Stimulated activated naive B cell treated with anti-CD40 and anti-IgM and Interleukin-4, amounts not matched to agents 10 μg/mL and 1 μg/mL and 100 μg/mL, for 72 hours (primary cell): ENCODE results near the gene TFF1.

Source experiments
- ATAC-seq, 2 donors: fragments of 150-1000 bp; cut with Tn5 transposase; replicated peaks; 2 replicates each; pipeline ENCODE4 v1.10.0; 2021; ENCODE audit warnings: moderate library complexity in 1 of 2
- DNase-seq: peaks from one replicate; pipeline ENCODE4 v3.0.0; 2021
- H3K27ac Mint-ChIP-seq: one replicate; pipeline ENCODE4 v1.8.0; 2022; ENCODE audit warnings: mild to moderate bottlenecking, mixed read lengths
- H3K27me3 Mint-ChIP-seq, 2 donors: one replicate each; pipeline ENCODE4 v1.8.0; 2022; ENCODE audit warnings: mixed read lengths in 2 of 2
- H3K36me3 Mint-ChIP-seq, 2 donors: one replicate each; pipeline ENCODE4 v1.8.0; 2022; ENCODE audit warnings: mixed read lengths in 2 of 2, mild to moderate bottlenecking in 1 of 2
- H3K4me1 Mint-ChIP-seq, 2 donors: one replicate each; pipeline ENCODE4 v1.8.0; 2022; ENCODE audit warnings: mixed read lengths in 2 of 2, mild to moderate bottlenecking in 1 of 2
- H3K4me3 Mint-ChIP-seq, 2 donors: one replicate each; pipeline ENCODE4 v1.8.0; 2022; ENCODE audit warnings: mild to moderate bottlenecking in 2 of 2, mixed read lengths in 2 of 2, moderate library complexity in 1 of 2
- H3K9me3 Mint-ChIP-seq, 2 donors: one replicate each; pipeline ENCODE4 v1.8.0; 2022; ENCODE audit warnings: mixed read lengths in 2 of 2, mild to moderate bottlenecking in 1 of 2

The TFF1 gene

DNA sequence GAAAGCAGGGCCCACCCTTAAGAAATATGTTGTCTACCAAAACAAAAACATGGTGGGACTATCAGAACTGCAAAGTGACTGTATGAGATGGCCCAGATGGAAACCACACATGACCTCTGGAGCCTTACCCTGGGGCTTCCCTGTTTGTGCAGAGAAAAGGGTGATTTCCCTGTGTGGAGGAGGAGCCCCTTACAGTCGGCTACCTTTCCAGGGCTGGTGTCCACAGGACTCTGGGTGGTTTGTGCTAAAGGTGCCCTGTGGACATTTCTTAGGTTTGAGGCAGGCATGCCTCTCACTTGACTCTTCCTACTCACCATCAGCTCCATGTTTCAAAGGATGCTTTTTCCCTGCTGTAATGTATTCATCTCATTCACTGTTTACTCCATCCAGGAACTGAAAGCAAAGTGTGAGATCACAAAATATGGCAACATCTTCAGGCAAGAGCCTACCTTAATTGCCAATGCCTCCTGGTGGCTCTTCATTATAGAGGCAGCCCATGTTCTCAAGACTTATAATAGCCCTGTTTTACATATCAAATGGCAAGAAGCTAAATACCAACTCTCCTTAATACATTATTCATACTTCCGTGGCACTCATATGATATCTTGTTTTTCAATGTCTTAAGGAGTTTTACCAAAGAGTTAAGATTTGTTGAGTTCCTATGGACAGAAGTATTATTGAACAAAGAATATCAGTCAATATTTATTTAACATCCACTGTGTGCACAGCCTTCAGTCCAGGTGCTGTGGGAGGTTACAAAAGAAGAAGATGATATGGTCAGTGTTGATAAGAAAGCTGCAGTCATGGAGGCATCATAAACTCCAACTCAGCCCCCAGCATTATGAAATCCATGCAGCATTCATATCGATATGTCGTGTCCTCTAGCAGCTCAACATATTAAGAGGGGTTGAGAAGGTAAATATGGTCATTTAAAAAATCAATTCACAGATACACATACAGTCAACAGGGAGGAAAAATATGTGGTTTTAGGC, 35.7 kb downstream of the TFF1 start:
- ATAC-seq (peak; percentile 79 to 92), DNase-seq (peak; percentile 9)
- Mint-ChIP-seq H3K4me3 (no peak overlapping the region), H3K9me3 (peaks cover 6 to 18% of the 10 kb centered on the region in 2 donors), H3K4me1 (peaks cover 5 to 9% of the 10 kb centered on the region in 2 donors), H3K36me3 (peaks cover 5 to 13% of the 10 kb centered on the region in 2 donors), H3K27me3 (peaks cover 18 to 20% of the 10 kb centered on the region in 2 donors), H3K27ac (no peak overlapping the region)

DNA sequence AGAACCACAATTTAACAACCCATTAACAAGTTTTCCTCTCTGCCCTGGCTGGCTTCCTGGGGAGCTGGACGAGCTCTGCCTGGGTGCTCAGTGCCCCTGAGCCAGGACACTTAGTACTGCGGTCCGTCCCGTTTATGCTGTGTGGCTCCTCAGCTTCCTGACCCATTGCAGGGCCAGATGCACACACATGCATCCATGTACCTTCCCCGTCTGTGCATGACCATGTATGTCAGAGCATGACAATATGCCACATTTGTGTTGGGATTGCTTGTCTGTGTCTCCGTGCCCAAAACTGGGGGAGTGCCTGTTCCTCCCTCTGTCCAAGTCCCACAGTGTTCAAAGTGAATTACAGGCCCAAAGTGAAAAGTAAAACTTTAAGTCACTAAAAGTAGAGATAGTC, 41.4 kb downstream of the TFF1 start:
- no peak for DNase-seq
- no peak for ATAC-seq
- Mint-ChIP-seq H3K27ac (no peak overlapping the region), H3K4me1 (peaks cover 1 to 9% of the 10 kb centered on the region in 2 donors), H3K9me3 (peaks cover 0 to 1% of the 10 kb centered on the region in 2 donors), H3K4me3 (no peak overlapping the region), H3K27me3 (peaks cover 20 to 44% of the 10 kb centered on the region in 2 donors), H3K36me3 (no peaks in the 10 kb centered on the region)

DNA sequence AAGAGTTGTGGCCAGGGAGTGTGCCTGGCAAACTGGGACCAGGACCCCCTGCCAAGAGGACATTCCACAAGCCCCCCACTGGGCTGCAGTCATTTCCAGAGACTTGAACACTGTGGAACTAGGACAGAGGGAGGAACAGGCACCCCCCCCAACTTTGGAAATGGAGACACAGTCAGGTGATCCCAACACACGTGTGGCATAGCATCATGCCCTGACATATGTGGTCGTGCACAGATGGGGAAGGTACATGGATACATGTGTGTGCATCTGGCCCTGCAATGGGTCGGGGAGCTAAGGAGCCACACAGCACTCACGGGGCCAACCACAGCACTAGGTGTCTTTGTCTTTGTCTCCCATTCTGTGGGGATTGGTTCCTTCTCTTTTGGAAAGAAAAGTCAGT, 44.5 kb downstream of the TFF1 start:
- DNase-seq: no peak
- Mint-ChIP-seq H3K27me3 (peaks cover 20 to 44% of the 10 kb centered on the region in 2 donors), H3K9me3 (no peaks in the 10 kb centered on the region), H3K4me1 (peaks cover 10 to 33% of the 10 kb centered on the region in 2 donors), H3K27ac (no peak overlapping the region), H3K4me3 (no peak overlapping the region), H3K36me3 (no peaks in the 10 kb centered on the region)
- ATAC-seq: no peak

DNA sequence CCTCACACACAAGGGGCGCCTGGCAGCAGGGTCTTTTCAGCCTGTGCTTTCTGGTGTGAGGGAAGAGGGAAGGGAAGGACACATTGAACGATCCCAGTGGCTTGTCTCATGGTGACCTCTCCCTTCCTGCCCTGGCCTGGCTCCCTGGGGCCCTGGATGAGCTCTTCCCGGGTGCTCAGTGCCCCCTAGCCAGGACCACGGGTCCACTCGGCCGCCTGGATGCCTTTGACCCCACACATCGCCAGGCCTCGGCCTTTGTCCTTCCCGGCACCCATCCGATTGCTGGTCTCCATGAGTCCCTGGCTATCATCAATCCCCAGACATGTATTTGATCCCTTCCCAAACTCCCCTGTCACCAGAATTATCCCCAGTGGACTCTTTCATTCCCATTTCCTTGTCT, 45.1 kb downstream of the TFF1 start:
- DNase-seq (no peak), ATAC-seq (no peak)
- H3K9me3 Mint-ChIP-seq: no peaks in the 10 kb centered on the region
- H3K4me3 Mint-ChIP-seq: no peak overlapping the region
- H3K4me1 Mint-ChIP-seq: peaks cover 10 to 33% of the 10 kb centered on the region in 2 donors
- H3K27me3 Mint-ChIP-seq: peaks cover 20 to 44% of the 10 kb centered on the region in 2 donors
- H3K27ac Mint-ChIP-seq: peak overlapping the region; percentile 20
- H3K36me3 Mint-ChIP-seq: no peaks in the 10 kb centered on the region

DNA sequence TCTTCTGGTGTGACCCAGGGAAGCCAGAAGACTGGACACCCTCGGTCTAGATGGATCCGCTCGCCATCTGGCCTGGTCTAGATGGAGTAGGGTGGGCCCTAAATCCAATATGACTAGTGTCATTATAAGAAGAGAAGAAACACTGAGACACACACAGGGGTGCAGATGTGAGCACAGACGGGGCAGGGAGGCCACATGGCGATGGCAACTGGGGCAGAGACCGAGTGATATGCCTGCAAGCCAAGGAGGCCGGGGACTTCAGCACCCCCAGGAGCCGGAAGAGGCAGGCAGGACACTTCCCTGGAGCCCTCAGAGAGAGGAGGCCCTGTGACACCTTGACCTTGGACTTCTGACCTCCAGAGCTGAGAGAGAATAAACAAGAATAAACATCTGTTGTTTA, 45.5 kb downstream of the TFF1 start:
- peak overlapping the region; percentile 38 for H3K27ac Mint-ChIP-seq
- no peak for ATAC-seq

DNA sequence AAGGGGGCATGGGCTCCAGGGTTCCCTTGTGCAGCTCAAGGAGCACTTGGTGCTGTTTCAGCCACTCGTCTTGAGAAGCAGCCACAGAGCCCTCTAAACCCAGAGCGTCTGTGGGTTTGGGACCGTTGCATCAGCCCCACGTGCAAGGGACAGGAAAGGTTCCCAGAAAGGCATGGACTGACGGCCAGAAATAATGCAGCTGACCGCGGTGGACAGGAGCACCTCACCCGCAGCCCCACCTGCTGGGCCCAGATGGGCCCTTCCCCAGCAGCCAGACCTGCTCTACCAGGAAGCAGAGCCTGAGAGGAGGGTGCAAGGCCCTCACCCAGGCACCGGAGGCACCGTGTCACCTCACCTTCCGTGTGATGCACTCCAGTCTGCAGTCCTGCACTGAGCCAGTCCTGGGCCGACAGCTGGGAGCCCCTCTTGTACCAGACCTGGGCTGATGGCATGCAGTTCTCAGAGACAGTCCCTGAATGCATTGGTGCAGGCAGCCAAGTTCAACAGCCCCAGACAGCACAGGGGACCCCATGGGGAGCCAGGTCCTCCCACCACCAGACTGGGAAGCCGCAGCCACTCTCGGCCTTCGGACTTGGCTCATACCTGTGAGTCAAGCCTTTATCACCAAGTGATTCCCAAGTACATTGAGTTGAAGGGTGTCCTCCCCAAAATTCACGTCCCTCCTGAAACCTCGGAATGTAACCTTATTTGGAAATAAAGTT, 46.3 kb downstream of the TFF1 start:
- DNase-seq: no peak
- peak; percentile 20 to 33 for ATAC-seq
- Mint-ChIP-seq H3K27ac (peak overlapping the region; percentile 79), H3K9me3 (no peaks in the 10 kb centered on the region), H3K27me3 (peaks cover 15 to 36% of the 10 kb centered on the region in 2 donors), H3K4me1 (peaks cover 10 to 33% of the 10 kb centered on the region in 2 donors), H3K4me3 (peak overlapping the region in 1 of 2 donors; percentile 57), H3K36me3 (no peaks in the 10 kb centered on the region)

More for the DNA sequence above, 45.5 kb downstream of the TFF1 start:
- Mint-ChIP-seq H3K9me3 (no peaks in the 10 kb centered on the region), H3K4me3 (no peak overlapping the region), H3K4me1 (peaks cover 10 to 33% of the 10 kb centered on the region in 2 donors), H3K27me3 (peaks cover 19 to 44% of the 10 kb centered on the region in 2 donors), H3K36me3 (no peaks in the 10 kb centered on the region)
- DNase-seq: no peak

DNA sequence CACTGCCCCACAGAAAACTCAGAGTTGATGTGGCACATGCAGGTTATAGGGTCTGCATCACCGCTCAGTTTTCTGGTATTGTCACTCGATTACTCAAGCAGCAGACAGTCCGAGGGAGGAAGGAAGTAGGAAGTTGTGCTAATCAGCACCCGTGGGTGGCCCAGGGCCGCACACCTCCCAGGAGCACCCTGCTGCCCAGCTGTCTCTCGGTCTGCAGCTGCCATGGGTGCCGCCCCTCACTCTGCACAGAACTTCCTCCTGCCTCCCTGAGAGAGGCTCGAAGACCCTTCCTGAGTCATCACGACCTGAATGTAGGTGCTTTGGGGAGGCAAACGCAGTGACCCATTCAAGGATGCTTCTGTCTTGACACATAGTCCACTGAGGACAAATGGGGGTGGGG, 47.0 kb downstream of the TFF1 start:
- Mint-ChIP-seq H3K27ac (peak overlapping the region; percentile 79), H3K27me3 (peaks cover 12 to 30% of the 10 kb centered on the region in 2 donors), H3K4me1 (peaks cover 10 to 33% of the 10 kb centered on the region in 2 donors), H3K4me3 (peak overlapping the region; percentile 7 to 57), H3K36me3 (no peaks in the 10 kb centered on the region), H3K9me3 (no peaks in the 10 kb centered on the region)
- DNase-seq (peak; percentile 48), ATAC-seq (peak; percentile 92 to 95)

DNA sequence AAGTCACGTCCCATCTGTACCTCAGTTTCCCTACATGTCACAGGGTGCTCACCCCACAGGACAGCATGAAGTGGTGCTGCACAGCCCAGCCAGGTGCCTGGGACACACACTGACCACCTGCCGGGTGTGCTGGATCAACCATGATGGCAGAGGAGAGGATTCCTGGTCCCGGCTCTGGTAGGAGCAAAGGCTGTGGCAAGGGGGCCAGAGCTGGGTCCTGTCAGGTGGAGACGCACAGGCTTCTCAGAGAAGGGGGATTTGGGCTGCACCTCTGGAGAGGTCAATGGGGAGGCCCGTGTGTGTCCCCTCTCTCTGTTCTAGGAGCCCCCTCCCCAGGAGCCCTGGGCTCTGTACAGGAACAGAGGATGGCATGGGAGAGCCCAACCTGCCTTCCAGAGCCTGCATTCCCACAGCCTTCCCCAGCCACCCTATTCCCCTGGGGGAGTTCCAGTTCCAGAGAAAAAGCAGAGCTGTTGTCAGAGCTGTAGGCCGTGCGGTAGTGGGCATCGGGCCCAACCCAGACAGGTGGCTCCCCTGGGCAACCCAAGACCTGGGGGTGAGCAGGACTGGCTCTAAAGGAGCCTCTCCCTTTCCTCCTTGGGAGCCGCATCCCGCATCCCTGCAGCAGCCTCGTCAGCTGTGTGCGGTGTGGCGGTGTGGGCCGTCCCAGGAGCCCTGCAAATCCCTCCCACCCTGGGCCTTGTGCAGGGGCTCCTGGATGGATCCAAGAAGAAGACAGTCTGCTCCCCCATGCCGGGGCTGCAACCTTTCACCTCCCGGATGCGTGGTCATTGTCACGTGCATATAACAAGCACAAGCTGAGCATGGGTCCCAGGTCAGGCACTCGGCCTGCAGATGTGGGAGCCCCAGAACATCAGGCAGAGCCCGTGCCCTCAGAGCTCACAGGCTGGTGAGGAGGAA, 48.2 kb downstream of the TFF1 start:
- Mint-ChIP-seq H3K27me3 (peaks cover 9 to 17% of the 10 kb centered on the region in 2 donors), H3K4me3 (no peak overlapping the region), H3K4me1 (peaks cover 10 to 33% of the 10 kb centered on the region in 2 donors), H3K36me3 (no peaks in the 10 kb centered on the region), H3K27ac (peak overlapping the region; percentile 69), H3K9me3 (no peaks in the 10 kb centered on the region)
- no peak for ATAC-seq
- no peak for DNase-seq

DNA sequence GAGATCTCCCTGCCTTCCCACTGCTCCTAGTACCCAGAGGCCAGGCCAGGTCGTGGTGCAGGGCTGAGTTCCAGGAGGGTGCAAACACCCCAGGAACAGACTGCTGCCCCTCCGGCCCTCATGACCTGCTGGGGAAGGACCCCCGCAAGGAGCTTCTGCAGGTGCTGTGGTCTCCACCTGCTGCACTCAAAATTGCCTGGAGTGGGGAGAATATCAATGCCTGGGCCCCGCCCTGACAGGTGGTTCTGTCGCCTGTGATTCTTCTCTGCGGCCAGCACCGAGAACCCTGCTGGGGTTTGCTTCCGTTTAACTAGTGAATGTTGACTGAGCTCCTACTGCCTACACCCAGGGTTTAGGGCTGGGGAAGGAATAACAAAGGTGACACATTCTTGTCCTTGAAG, 49.0 kb downstream of the TFF1 start:
- ATAC-seq (no peak), DNase-seq (no peak)
- H3K27ac Mint-ChIP-seq: no peak overlapping the region
- peaks cover 5 to 11% of the 10 kb centered on the region in 2 donors for H3K27me3 Mint-ChIP-seq
- H3K36me3 Mint-ChIP-seq: no peaks in the 10 kb centered on the region
- H3K9me3 Mint-ChIP-seq: no peaks in the 10 kb centered on the region
- H3K4me3 Mint-ChIP-seq: no peak overlapping the region
- H3K4me1 Mint-ChIP-seq: peaks cover 10 to 33% of the 10 kb centered on the region in 2 donors

DNA sequence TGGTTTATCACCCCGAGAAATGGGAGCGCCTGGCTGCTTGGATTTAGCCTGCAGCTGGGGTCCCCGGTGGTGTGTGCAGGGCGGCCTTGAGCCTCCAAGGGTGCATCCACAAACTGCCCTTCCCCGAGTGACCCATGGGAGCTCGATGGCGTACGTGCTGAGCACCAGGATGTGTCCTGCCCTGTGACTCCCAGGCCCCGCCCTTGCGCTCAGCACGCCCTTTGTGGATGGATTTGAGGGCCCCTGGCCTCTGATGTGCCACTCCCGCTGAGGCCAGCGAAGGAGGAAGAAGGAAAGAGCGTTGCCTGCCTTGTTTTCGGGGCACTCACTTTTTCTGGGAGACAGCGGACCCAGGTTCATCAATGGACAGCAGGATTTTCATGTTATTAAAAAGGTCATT, 49.4 kb downstream of the TFF1 start:
- Mint-ChIP-seq H3K27me3 (peaks cover 5 to 11% of the 10 kb centered on the region in 2 donors), H3K36me3 (no peaks in the 10 kb centered on the region), H3K4me1 (peaks cover 10 to 33% of the 10 kb centered on the region in 2 donors), H3K9me3 (no peaks in the 10 kb centered on the region), H3K4me3 (no peak overlapping the region), H3K27ac (no peak overlapping the region)
- no peak for ATAC-seq
- no peak for DNase-seq

DNA sequence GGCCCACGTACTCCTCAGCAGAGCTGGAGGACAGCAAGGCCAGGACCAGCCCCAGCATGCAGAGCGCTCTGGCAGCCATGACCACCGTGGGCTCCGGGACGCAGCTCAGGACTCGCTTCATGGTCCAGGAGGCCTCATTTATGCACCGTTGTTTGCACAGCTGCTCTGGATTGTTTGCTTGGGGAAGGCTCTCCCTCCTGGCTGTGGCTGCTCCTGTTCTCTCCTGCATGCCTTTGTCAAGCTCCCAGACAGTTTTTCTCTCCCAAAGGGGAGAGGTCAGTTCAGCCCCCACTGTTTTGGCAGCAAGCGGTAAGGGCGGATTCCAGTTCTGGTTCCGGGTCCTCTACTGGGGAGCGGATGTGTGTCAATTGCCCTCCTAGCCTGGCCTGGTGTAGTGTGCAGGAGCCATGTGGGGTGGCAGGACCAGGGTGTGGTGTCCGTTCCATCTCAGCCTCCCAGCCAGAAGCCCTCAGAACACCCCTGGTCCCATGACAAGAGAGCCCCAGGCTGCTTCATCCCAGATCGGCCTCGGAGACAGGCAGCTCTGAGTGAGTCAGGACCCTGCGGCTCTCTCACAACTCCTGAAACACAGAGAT, 50.9 kb downstream of the TFF1 start, which contains the start of gene TFF3:
TSS of gene TFF3 (minus strand) at position 114 of the 596 bp plus-strand sequence. CDS start at position 79, 35 bp downstream.
- Mint-ChIP-seq H3K4me1 (peaks cover 10 to 30% of the 10 kb centered on the region in 2 donors), H3K27ac (no peak within 1 kb of the TSS), H3K27me3 (peaks cover under 1 to 3% of the 10 kb centered on the region in 2 donors), H3K36me3 (no peaks in the 10 kb centered on the region), H3K4me3 (no peak within 1 kb of the TSS), H3K9me3 (no peaks in the 10 kb centered on the region)
- DNase-seq (no peak), ATAC-seq (no peak)

DNA sequence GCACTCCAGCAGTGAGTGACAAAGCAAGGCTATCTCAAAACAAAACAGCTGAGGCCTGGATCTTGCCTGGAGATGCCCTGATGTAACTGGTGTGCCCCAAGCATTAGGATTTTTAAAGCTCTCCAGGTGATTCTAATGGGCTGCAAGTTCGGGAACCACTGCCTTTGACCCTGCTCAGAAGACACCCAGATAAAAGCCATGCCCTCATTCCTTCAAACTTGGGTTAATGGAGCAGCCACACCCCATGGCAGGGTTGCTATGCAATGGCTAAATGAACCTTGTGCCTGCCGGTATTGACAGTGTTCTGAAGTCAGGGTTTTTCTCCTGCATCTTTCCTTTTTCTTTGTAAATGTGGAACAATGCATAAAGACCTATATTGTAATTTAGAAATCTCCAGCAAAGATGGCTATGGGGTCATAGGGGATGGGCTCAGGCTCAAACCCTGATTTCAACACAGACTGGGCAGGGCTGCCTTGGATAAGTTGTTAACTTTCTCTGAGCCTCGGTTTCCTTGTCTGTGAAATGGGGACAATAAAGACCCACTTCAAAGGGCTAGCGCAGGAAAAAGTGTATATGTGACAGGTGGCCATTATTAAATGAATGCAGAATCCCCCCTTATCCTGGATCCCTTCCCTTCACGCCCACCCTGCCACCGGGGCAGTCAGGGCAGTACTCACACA, 51.6 kb downstream of the TFF1 start:
- Mint-ChIP-seq H3K27ac (no peak overlapping the region), H3K27me3 (peaks cover 3 to 10% of the 10 kb centered on the region in 2 donors), H3K36me3 (no peaks in the 10 kb centered on the region), H3K4me1 (peaks cover 9 to 26% of the 10 kb centered on the region in 2 donors), H3K4me3 (no peak overlapping the region), H3K9me3 (no peaks in the 10 kb centered on the region)
- ATAC-seq: no peak
- no peak for DNase-seq

DNA sequence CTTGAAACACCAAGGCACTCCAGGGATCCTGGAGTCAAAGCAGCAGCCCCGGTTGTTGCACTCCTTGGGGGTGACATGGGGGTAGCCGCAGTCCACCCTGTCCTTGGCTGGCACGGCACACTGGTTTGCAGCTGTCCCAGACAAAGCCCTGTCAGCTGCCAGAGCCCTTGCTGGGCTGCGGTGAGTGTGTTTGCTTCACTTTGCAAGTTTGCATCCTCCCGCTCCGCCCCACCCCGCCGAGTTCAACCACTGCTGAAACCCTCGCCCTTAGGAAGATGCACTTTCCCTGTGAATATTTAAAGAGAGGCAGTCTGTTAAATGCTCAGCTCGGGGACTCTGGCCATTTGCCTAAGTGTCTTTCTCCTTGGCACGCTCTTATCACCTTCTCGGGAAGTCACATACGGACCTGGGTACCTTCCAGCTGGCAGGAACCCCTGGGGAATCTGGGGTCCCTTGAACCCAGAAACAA, 52.8 kb downstream of the TFF1 start:
- no peaks in the 10 kb centered on the region for H3K9me3 Mint-ChIP-seq
- H3K27ac Mint-ChIP-seq: no peak overlapping the region
- H3K27me3 Mint-ChIP-seq: peaks cover 6 to 21% of the 10 kb centered on the region in 2 donors
- ATAC-seq: no peak
- H3K36me3 Mint-ChIP-seq: no peaks in the 10 kb centered on the region
- no peak for DNase-seq
- H3K4me3 Mint-ChIP-seq: no peak overlapping the region
- peaks cover 2 to 21% of the 10 kb centered on the region in 2 donors for H3K4me1 Mint-ChIP-seq
